ENCODE data around the gene BBS2.

Gene BBS2

GRCh38 chr16:56451753-56452689, 67.8 kb downstream of the BBS2 start:
- Histone ChIP-seq H3K4me1 (ENCODE audit: control insufficient read depth, insufficient read depth, low read length) (peaks cover 15% of the 10 kb centered on the region), H3K36me3 (ENCODE audit: control insufficient read depth, insufficient read depth, low read length) (peaks cover 49% of the 10 kb centered on the region), H3K27ac (ENCODE audit: low read depth, low read length) (peak overlapping the region; percentile 83), H3K4me3 (ENCODE audit: low read depth, low read length) (peak overlapping the region; percentile 91), H3K9ac (ENCODE audit: low read depth, low read length) (peak overlapping the region; percentile 75), H3K9me3 (ENCODE audit: control insufficient read depth, insufficient read depth, low read length) (no peaks in the 10 kb centered on the region), H3K27me3 (ENCODE audit: control insufficient read depth, insufficient read depth, low read length) (no peaks in the 10 kb centered on the region)

- Histone ChIP-seq H3K36me3 (ENCODE audit: control insufficient read depth, insufficient read depth, low read length) (peaks cover 49% of the 10 kb centered on the region), H3K9ac (ENCODE audit: low read depth, low read length) (peak within 1 kb of the TSS; percentile 81), H3K9me3 (ENCODE audit: control insufficient read depth, insufficient read depth, low read length) (no peaks in the 10 kb centered on the region), H3K27ac (ENCODE audit: low read depth, low read length) (peak within 1 kb of the TSS; percentile 84), H3K4me1 (ENCODE audit: control insufficient read depth, insufficient read depth, low read length) (peaks cover 15% of the 10 kb centered on the region), H3K4me3 (ENCODE audit: low read depth, low read length) (peak within 1 kb of the TSS; percentile 91), H3K27me3 (ENCODE audit: control insufficient read depth, insufficient read depth, low read length) (no peaks in the 10 kb centered on the region)
Observed at GRCh38 chr16:56450986-56451752, 68.7 kb downstream of the BBS2 start, which contains the start of the genes NUDT21 and OGFOD1. TSS of gene NUDT21 (minus strand) at chr16:56451332. CDS start at chr16:56451202, 130 bp downstream. TSS of gene OGFOD1 (plus strand) at chr16:56451554. CDS start at chr16:56451613, 59 bp downstream.

- Histone ChIP-seq H3K36me3 (ENCODE audit: control insufficient read depth, insufficient read depth, low read length) (peaks cover 49% of the 10 kb centered on the region), H3K27me3 (ENCODE audit: control insufficient read depth, insufficient read depth, low read length) (no peaks in the 10 kb centered on the region)
Observed at GRCh38 chr16:56450275-56450985, 69.4 kb downstream of the BBS2 start.

GRCh38 chr16:56448005-56448404, 71.8 kb downstream of the BBS2 start:
- Histone ChIP-seq H3K36me3 (ENCODE audit: control insufficient read depth, insufficient read depth, low read length) (peaks cover 49% of the 10 kb centered on the region), H3K9me3 (ENCODE audit: control insufficient read depth, insufficient read depth, low read length) (no peaks in the 10 kb centered on the region), H3K27ac (ENCODE audit: low read depth, low read length) (no peak overlapping the region), H3K27me3 (ENCODE audit: control insufficient read depth, insufficient read depth, low read length) (no peaks in the 10 kb centered on the region), H3K4me3 (ENCODE audit: low read depth, low read length) (no peak overlapping the region), H3K4me1 (ENCODE audit: control insufficient read depth, insufficient read depth, low read length) (peaks cover 18% of the 10 kb centered on the region), H3K9ac (ENCODE audit: low read depth, low read length) (no peak overlapping the region)

More at GRCh38 chr16:56450275-56450985, 69.4 kb downstream of the BBS2 start:
- Histone ChIP-seq H3K27ac (ENCODE audit: low read depth, low read length) (peak overlapping the region; percentile 84), H3K4me1 (ENCODE audit: control insufficient read depth, insufficient read depth, low read length) (peaks cover 15% of the 10 kb centered on the region), H3K4me3 (ENCODE audit: low read depth, low read length) (peak overlapping the region; percentile 91), H3K9ac (ENCODE audit: low read depth, low read length) (peak overlapping the region; percentile 81), H3K9me3 (ENCODE audit: control insufficient read depth, insufficient read depth, low read length) (no peaks in the 10 kb centered on the region)

- H3K4me3 ChIP-seq (ENCODE audit: low read depth, low read length): no peak overlapping the region
- H3K27ac ChIP-seq (ENCODE audit: low read depth, low read length): no peak overlapping the region
- no peak overlapping the region for H3K9ac ChIP-seq (ENCODE audit: low read depth, low read length)
- no peaks in the 10 kb centered on the region for H3K27me3 ChIP-seq (ENCODE audit: control insufficient read depth, insufficient read depth, low read length)
- H3K9me3 ChIP-seq (ENCODE audit: control insufficient read depth, insufficient read depth, low read length): no peaks in the 10 kb centered on the region
- H3K4me1 ChIP-seq (ENCODE audit: control insufficient read depth, insufficient read depth, low read length): peaks cover 12% of the 10 kb centered on the region; the same call in 1 of the 2 replicates
- peaks cover 53% of the 10 kb centered on the region for H3K36me3 ChIP-seq (ENCODE audit: control insufficient read depth, insufficient read depth, low read length)
Observed at GRCh38 chr16:56447286-56447685, 72.5 kb downstream of the BBS2 start.

GRCh38 chr16:56438038-56438437, 81.8 kb downstream of the BBS2 start:
- no peak overlapping the region for H3K4me3 ChIP-seq (ENCODE audit: low read depth, low read length)
- H3K36me3 ChIP-seq (ENCODE audit: control insufficient read depth, insufficient read depth, low read length): peaks cover 78% of the 10 kb centered on the region
- no peaks in the 10 kb centered on the region for H3K4me1 ChIP-seq (ENCODE audit: control insufficient read depth, insufficient read depth, low read length)
- no peaks in the 10 kb centered on the region for H3K27me3 ChIP-seq (ENCODE audit: control insufficient read depth, insufficient read depth, low read length)
- no peak overlapping the region for H3K27ac ChIP-seq (ENCODE audit: low read depth, low read length)
- H3K9me3 ChIP-seq (ENCODE audit: control insufficient read depth, insufficient read depth, low read length): no peaks in the 10 kb centered on the region
- no peak overlapping the region for H3K9ac ChIP-seq (ENCODE audit: low read depth, low read length)

GRCh38 chr16:56436258-56436657, 83.6 kb downstream of the BBS2 start:
- no peaks in the 10 kb centered on the region for H3K4me1 ChIP-seq (ENCODE audit: control insufficient read depth, insufficient read depth, low read length)
- no peaks in the 10 kb centered on the region for H3K9me3 ChIP-seq (ENCODE audit: control insufficient read depth, insufficient read depth, low read length)
- no peak overlapping the region for H3K27ac ChIP-seq (ENCODE audit: low read depth, low read length)
- no peaks in the 10 kb centered on the region for H3K27me3 ChIP-seq (ENCODE audit: control insufficient read depth, insufficient read depth, low read length)
- no peak overlapping the region for H3K4me3 ChIP-seq (ENCODE audit: low read depth, low read length)
- H3K36me3 ChIP-seq (ENCODE audit: control insufficient read depth, insufficient read depth, low read length): peaks cover 83% of the 10 kb centered on the region
- H3K9ac ChIP-seq (ENCODE audit: low read depth, low read length): no peak overlapping the region

Data from HUES48 (cell line).